B cell (primary cell): Measurements from ENCODE around the gene JPT1. TPM values are rescaled to one million over a fixed set of nuclear protein-coding genes. Genes with fewer than 3 reads are reported as not detected.

Experiments
- ATAC-seq: fragments of 200-7000 bp; cut with Tn5 transposase; one replicate; pipeline ENCODE4 v1.10.0; 2021; ENCODE audit warnings: low read depth, mild to moderate bottlenecking, moderate number of reproducible peaks, moderate library complexity
- CTCF ChIA-PET: fragments of 350-600 bp; sonication (Branson Sonifier 250); formaldehyde crosslinking; loops from one replicate; lab custom pipeline; 2021; ENCODE audit warnings: antibody characterized with exemption, inconsistent platforms; lab: Charles Lee
- POLR2A ChIA-PET: fragments of 350-600 bp; sonication (Branson Sonifier 250); formaldehyde crosslinking; loops from one replicate; lab custom pipeline; 2021; ENCODE audit warnings: antibody characterized with exemption; lab: Charles Lee
- DNase-seq: peaks from one replicate; pipeline ENCODE4 v3.0.0; 2013
- H2AFZ ChIP-seq: 2 replicates; pipeline ENCODE4 v1.6.1; 2012; ENCODE audit warnings: mild to moderate bottlenecking, low read depth, low read length; ENCODE audit not compliant: insufficient read depth, poor library complexity, severe bottlenecking
- H3K27ac ChIP-seq, 2 donors: 1 replicate in 1 of 2; 2 replicates in 1 of 2; pipeline ENCODE4 v1.5.1; 2012 to 2013; ENCODE audit warnings: low read length in 2 of 2, mild to moderate bottlenecking in 2 of 2, moderate library complexity in 1 of 2
- H3K27me3 ChIP-seq, 4 experiments: fragments of 200-600 bp in 1 of 4; sonication (generic) in 1 of 4; replicated peaks in 1 of 4; 1 replicate in 2 of 4; 2 replicates in 2 of 4; pipeline versions ENCODE4 v1.6.1 to v1.7.0; 2013 to 2016; ENCODE audit warnings: low read length in 3 of 4, mild to moderate bottlenecking in 2 of 4, mixed read lengths in 1 of 4, moderate library complexity in 1 of 4; ENCODE audit not compliant: insufficient read depth in 4 of 4, control insufficient read depth in 3 of 4; ENCODE audit errors: control extremely low read depth in 1 of 4
- H3K36me3 ChIP-seq, 2 experiments: replicated peaks in 1 of 2; 1 replicate in 1 of 2; 2 replicates in 1 of 2; pipeline versions ENCODE4 v1.6.1 to v1.7.1; 2013; ENCODE audit warnings: low read length in 1 of 2; ENCODE audit not compliant: insufficient read depth in 2 of 2, control insufficient read depth in 1 of 2; ENCODE audit errors: control extremely low read depth in 1 of 2, extremely low read depth in 1 of 2
- H3K4me1 ChIP-seq, 2 donors: fragments of 200-600 bp in 1 of 2; sonication (generic) in 1 of 2; 1 replicate in 1 of 2; 2 replicates in 1 of 2; pipeline versions ENCODE4 v1.5.1 to v1.6.1; 2013 to 2017; ENCODE audit warnings: low read length in 2 of 2; ENCODE audit not compliant: control insufficient read depth in 2 of 2, insufficient read depth in 2 of 2
- H3K4me2 ChIP-seq: replicated peaks from 2 replicates; pipeline ENCODE3; 2012; ENCODE audit warnings: mild to moderate bottlenecking, low read depth, low read length; ENCODE audit not compliant: poor library complexity, severe bottlenecking
- H3K4me3 ChIP-seq, 5 experiments: fragments of 200-600 bp in 1 of 5; sonication (generic) in 1 of 5; 1 replicate in 3 of 5; 2 replicates in 2 of 5; pipeline versions ENCODE4 v1.5.1 to v1.7.0; 2011 to 2016; ENCODE audit warnings: low read length in 4 of 5, mild to moderate bottlenecking in 4 of 5, low read depth in 2 of 5, control low read depth in 1 of 5, moderate library complexity in 1 of 5; ENCODE audit not compliant: insufficient read depth in 1 of 5; ENCODE audit errors: control extremely low read depth in 1 of 5, extremely low read depth in 1 of 5
- H3K79me2 ChIP-seq: fragments of 200-600 bp; sonication (generic); one replicate; pipeline ENCODE4 v1.6.0; 2016; ENCODE audit warnings: low read length; ENCODE audit not compliant: control insufficient read depth, insufficient read depth
- H3K9ac ChIP-seq: fragments of 200-600 bp; sonication (generic); 2 replicates; pipeline ENCODE4 v1.6.1; 2017; ENCODE audit warnings: mild to moderate bottlenecking, low read length, moderate library complexity
- H3K9me3 ChIP-seq, 3 donors: one replicate each; pipeline versions ENCODE4 v1.6.1 to v1.7.1; 2013; ENCODE audit warnings: low read length in 2 of 3; ENCODE audit not compliant: control insufficient read depth in 2 of 3, insufficient read depth in 1 of 3; ENCODE audit errors: control extremely low read depth in 1 of 3
- H4K20me1 ChIP-seq: 2 replicates; pipeline ENCODE4 v1.6.0; 2012; ENCODE audit warnings: mild to moderate bottlenecking, low read length; ENCODE audit not compliant: insufficient read depth, control insufficient read depth, poor library complexity, severe bottlenecking
- H3K27ac Mint-ChIP-seq: one replicate; pipeline ENCODE4 v1.8.0; 2021; ENCODE audit warnings: mixed read lengths
- H3K27me3 Mint-ChIP-seq: one replicate; pipeline ENCODE4 v1.8.0; 2021; ENCODE audit warnings: mixed read lengths
- H3K4me1 Mint-ChIP-seq: one replicate; pipeline ENCODE4 v1.8.0; 2021; ENCODE audit warnings: mixed read lengths
- H3K4me3 Mint-ChIP-seq: one replicate; pipeline ENCODE4 v1.8.0; 2021; ENCODE audit warnings: mixed read lengths
- H3K9me3 Mint-ChIP-seq: one replicate; pipeline ENCODE4 v1.8.0; 2022; ENCODE audit warnings: mixed read lengths; ENCODE audit not compliant: insufficient read depth
- CTCF ChIP-seq: fragments of 200-600 bp; IDR thresholded peaks from one replicate; pipeline ENCODE4 v1.8.0; 2022; ENCODE audit warnings: antibody characterized with exemption, mild to moderate bottlenecking
- EZH2 ChIP-seq: IDR thresholded peaks from 2 replicates; pipeline ENCODE4 v1.6.1; 2012; ENCODE audit warnings: borderline replicate concordance, low read depth, mild to moderate bottlenecking, moderate library complexity, low read length; ENCODE audit not compliant: insufficient read depth, poor library complexity, severe bottlenecking
- WGBS: methylation state at CpG from one replicate; pipeline ENCODE4 v1.1.5; 2013; ENCODE audit warnings: missing lambda C conversion rate; ENCODE audit not compliant: insufficient coverage; 5-methylcytosine and 5-hydroxymethylcytosine counted together
- intact Hi-C: fragments of 100-400 bp; cut with micrococcal nuclease; formaldehyde crosslinking; loops from one replicate; pipeline ENCODE4 v1.10.0; 2022
- polyA plus RNA-seq: library from polyadenylated mRNA; depleted of rRNA; stranded (reverse); fragments of >200 nt; gene quantifications from 2 replicates; pipeline ENCODE4 v1.2.3, GENCODE V29; 2012
- total RNA-seq, 2 donors: library from RNA; stranded (reverse); fragments of 120-200 nt in 1 of 2; gene quantifications; 1 replicate in 1 of 2; 2 replicates in 1 of 2; pipeline versions ENCODE4 v1.2.3 to v1.2.4, GENCODE V29; 2013 to 2022

JPT1 gene
- total and polyA plus RNA-seq, 2 donors (not counting 1 experiment from before 2014, with no cell fraction given), result 34.8 to 37.6 TPM

- no peaks in the 10 kb centered on the region for H3K27me3 Mint-ChIP-seq
- no peak for DNase-seq
- H2AFZ ChIP-seq, result no peak overlapping the region
- no peak overlapping the region for H3K4me3 ChIP-seq
- peak overlapping the region; percentile 63 for H3K4me3 Mint-ChIP-seq
- H3K4me1 ChIP-seq, result peaks cover 43 to 50% of the 10 kb centered on the region in 2 donors
- H3K79me2 ChIP-seq, result peaks cover 29% of the 10 kb centered on the region
- no peak for ATAC-seq
- H3K9me3 ChIP-seq, result no peaks in the 10 kb centered on the region
- intact Hi-C loops, result no loop called here
- 98% methylated on average over 5 of the region's 7 CpGs for WGBS
- no peaks in the 10 kb centered on the region for H3K27me3 ChIP-seq
- CTCF ChIA-PET, result interaction anchor here (0.6 to 11.4 kb wide), 10 partner anchors 10 to 159 kb away, joined by 4 to 373 read pairs (median 8); partner anchors contain the start of genes MIF4GD, NT5C and NUP85
- POLR2A ChIA-PET, result interaction anchor here (0.6 to 2.8 kb wide), 4 partner anchors 12 to 44 kb away, joined by 3 to 8 read pairs (median 4); partner anchors contain the start of gene NT5C
- H3K9ac ChIP-seq, result no peak overlapping the region
- no peak for TF ChIP-seq EZH2
- no peak for TF ChIP-seq CTCF
- peak overlapping the region; percentile 60 for H3K27ac Mint-ChIP-seq
- no peaks in the 10 kb centered on the region for H3K36me3 ChIP-seq
- H3K27ac ChIP-seq, result no peak overlapping the region
- H4K20me1 ChIP-seq, result no peaks in the 10 kb centered on the region
- no peak overlapping the region for H3K4me2 ChIP-seq
- peaks cover 50% of the 10 kb centered on the region for H3K4me1 Mint-ChIP-seq
- no peaks in the 10 kb centered on the region for H3K9me3 Mint-ChIP-seq
These were observed 42.5 kb downstream of the JPT1 start for GRCh38 chr17:75111777-75112335.
